Cardiac muscle cell (in vitro differentiated cells and primary cell): ENCODE results near the gene NRP1. TPM values are rescaled to one million over a fixed set of nuclear protein-coding genes. Genes with fewer than 3 reads are reported as not detected.

ENCODE experiments used
- DNase-seq, 2 donors: peaks; one replicate each; pipeline versions ENCODE4 v3.0.0 to v3.0.0-alpha.2; 2010 to 2017; ENCODE audit warnings: low read depth in 1 of 2, low spot score in 1 of 2
- H3K27ac ChIP-seq: fragments of 200-600 bp; sonication (generic); 2 replicates; pipeline ENCODE4 v1.5.1; 2016
- H3K27me3 ChIP-seq: fragments of 200-600 bp; sonication (generic); 2 replicates; pipeline ENCODE4 v1.6.0; 2016; ENCODE audit warnings: control low read depth
- H3K36me3 ChIP-seq: fragments of 200-600 bp; sonication (generic); 2 replicates; pipeline ENCODE4 v1.5.1; 2016; ENCODE audit warnings: control low read depth
- H3K4me1 ChIP-seq: fragments of 200-600 bp; sonication (generic); 2 replicates; pipeline ENCODE4 v1.8.1; 2017; ENCODE audit warnings: low read depth, mild to moderate bottlenecking, mixed run types
- H3K4me3 ChIP-seq: fragments of 200-600 bp; sonication (generic); 2 replicates; pipeline ENCODE4 v1.5.1; 2016; ENCODE audit warnings: mild to moderate bottlenecking
- H3K9me3 ChIP-seq: fragments of 200-600 bp; sonication (generic); 2 replicates; pipeline ENCODE4 v1.5.1; 2017; ENCODE audit warnings: low read depth, mild to moderate bottlenecking, control low read depth
- polyA plus RNA-seq: library from polyadenylated mRNA; unstranded; fragments of >200 nt; fragmentation: Nextera tagmentation; extraction: Ambion mirVana; gene quantifications from 2 replicates; pipeline ENCODE4 v1.2.1, GENCODE V29; 2016
- total RNA-seq: library from RNA; depleted of rRNA; stranded (reverse); fragments of >200 nt; gene quantifications from 2 replicates; pipeline ENCODE4 v1.2.3, GENCODE V29; 2016
- TF ChIP-seq, protein P1 (sequence below): IDR thresholded peaks from 2 replicates; pipeline ENCODE4 v1.5.1; 2012; ENCODE audit warnings: low read depth, mild to moderate bottlenecking, low read length

NRP1 gene
- total and polyA plus RNA-seq, 2 experiments from 2014 or later = 145 to 327 TPM

DNA sequence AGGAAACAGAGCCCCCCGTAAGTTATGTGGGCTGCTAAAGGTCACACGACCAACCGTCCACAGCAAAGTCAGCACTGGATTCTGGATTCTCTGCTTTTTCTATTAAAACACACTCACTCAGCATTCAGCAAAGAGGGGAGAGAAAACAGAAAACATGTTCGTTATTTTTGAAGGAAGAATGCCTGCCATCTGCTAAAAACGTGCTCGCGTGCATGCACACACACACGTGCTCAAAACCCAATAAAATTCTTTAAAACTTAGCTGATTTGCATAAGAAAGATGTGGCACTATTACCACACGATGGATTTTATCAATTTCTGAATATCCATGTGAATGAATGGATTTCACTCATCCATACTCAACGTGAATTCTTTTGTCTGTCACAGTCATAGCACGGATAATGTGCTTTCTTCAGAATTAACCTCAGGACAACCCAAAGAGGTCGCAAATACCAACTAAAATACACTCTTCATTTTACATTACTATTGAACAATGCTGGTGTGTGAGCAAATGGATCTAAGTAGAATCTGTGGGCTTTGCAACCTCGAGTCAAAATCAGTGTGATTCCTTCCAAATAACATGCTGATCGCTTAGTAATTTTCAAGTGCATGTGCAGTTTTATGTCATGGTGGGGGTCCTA lies 40.8 kb downstream of the NRP1 start:
- TF ChIP-seq, protein P1, sequence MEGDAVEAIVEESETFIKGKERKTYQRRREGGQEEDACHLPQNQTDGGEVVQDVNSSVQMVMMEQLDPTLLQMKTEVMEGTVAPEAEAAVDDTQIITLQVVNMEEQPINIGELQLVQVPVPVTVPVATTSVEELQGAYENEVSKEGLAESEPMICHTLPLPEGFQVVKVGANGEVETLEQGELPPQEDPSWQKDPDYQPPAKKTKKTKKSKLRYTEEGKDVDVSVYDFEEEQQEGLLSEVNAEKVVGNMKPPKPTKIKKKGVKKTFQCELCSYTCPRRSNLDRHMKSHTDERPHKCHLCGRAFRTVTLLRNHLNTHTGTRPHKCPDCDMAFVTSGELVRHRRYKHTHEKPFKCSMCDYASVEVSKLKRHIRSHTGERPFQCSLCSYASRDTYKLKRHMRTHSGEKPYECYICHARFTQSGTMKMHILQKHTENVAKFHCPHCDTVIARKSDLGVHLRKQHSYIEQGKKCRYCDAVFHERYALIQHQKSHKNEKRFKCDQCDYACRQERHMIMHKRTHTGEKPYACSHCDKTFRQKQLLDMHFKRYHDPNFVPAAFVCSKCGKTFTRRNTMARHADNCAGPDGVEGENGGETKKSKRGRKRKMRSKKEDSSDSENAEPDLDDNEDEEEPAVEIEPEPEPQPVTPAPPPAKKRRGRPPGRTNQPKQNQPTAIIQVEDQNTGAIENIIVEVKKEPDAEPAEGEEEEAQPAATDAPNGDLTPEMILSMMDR = no peak
- Histone ChIP-seq H3K4me3 (no peak overlapping the region), H3K4me1 (peaks cover 23% of the 10 kb centered on the region), H3K9me3 (no peaks in the 10 kb centered on the region), H3K27me3 (no peaks in the 10 kb centered on the region), H3K27ac (no peak overlapping the region), H3K36me3 (peaks cover 13% of the 10 kb centered on the region)
- DNase-seq = no peak

- H3K27ac ChIP-seq = no peak overlapping the region
- H3K9me3 ChIP-seq = no peaks in the 10 kb centered on the region
- no peaks in the 10 kb centered on the region for H3K27me3 ChIP-seq
- no peak for DNase-seq
- H3K36me3 ChIP-seq = peaks cover 13% of the 10 kb centered on the region
- peaks cover 23% of the 10 kb centered on the region for H3K4me1 ChIP-seq
- H3K4me3 ChIP-seq = no peak overlapping the region
- TF ChIP-seq, protein P1 = no peak
Observed at GRCh38 chr10:33293076-33293475, 41.4 kb downstream of the NRP1 start.

GRCh38 chr10:33291053-33291592 lies 43.3 kb downstream of the NRP1 start:
- Histone ChIP-seq H3K4me1 (peaks cover 33% of the 10 kb centered on the region), H3K27ac (no peak overlapping the region), H3K36me3 (peaks cover 21% of the 10 kb centered on the region), H3K4me3 (no peak overlapping the region), H3K9me3 (no peaks in the 10 kb centered on the region), H3K27me3 (no peaks in the 10 kb centered on the region)
- peak in 1 of 2 donors; percentile 68 for DNase-seq
- TF ChIP-seq, protein P1 = no peak

GRCh38 chr10:33290321-33291052 lies 44.0 kb downstream of the NRP1 start:
- H3K27me3 ChIP-seq = no peaks in the 10 kb centered on the region
- peaks cover 21% of the 10 kb centered on the region for H3K36me3 ChIP-seq
- no peak overlapping the region for H3K27ac ChIP-seq
- TF ChIP-seq, protein P1 = no peak
- DNase-seq = no peak
- no peak overlapping the region for H3K4me3 ChIP-seq
- peaks cover 33% of the 10 kb centered on the region for H3K4me1 ChIP-seq
- H3K9me3 ChIP-seq = no peaks in the 10 kb centered on the region

DNA sequence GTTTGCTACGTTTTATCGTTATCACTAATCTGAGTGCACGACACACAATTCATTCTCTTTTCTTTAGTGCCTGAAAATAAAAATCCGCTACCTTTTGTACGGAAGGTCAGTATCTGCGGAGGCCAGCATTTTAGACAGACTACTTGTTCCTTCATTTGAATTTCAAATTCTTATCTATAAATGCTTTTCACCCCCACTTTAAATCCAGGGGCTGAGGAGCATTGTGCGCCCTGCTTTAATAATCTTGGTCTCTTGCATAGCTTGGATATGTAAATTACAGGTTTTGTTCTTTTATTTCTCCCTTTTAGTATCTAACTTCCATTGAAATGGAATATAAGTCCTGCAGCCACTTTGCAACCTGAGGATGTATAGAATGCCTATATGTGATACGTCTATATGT lies 44.7 kb downstream of the NRP1 start:
- H3K27me3 ChIP-seq = no peaks in the 10 kb centered on the region
- no peaks in the 10 kb centered on the region for H3K9me3 ChIP-seq
- peaks cover 33% of the 10 kb centered on the region for H3K4me1 ChIP-seq
- no peak for DNase-seq
- H3K36me3 ChIP-seq = peaks cover 21% of the 10 kb centered on the region
- TF ChIP-seq, protein P1 = no peak
- H3K4me3 ChIP-seq = no peak overlapping the region
- peak overlapping the region; percentile 39 for H3K27ac ChIP-seq
